H1 (cell line): ENCODE measurements around the gene ZFAND3. TPM values are rescaled to one million over a fixed set of nuclear protein-coding genes. Genes with fewer than 3 reads are reported as not detected.

Experiments
- CTCF ChIA-PET: fragments of 300-600 bp; sonication (Branson Sonifier 250); formaldehyde crosslinking; loops from one replicate; lab custom pipeline; 2021; ENCODE audit not compliant: partially characterized antibody; lab: Charles Lee
- POLR2A ChIA-PET: fragments of 300-600 bp; sonication (Branson Sonifier 250); formaldehyde crosslinking; loops from one replicate; lab custom pipeline; 2021; ENCODE audit warnings: inconsistent platforms; ENCODE audit not compliant: partially characterized antibody; lab: Charles Lee
- DNase-seq, 2 experiments: peaks; one replicate each; pipeline versions ENCODE4 v3.0.0 to v3.0.0-alpha.2; 2010 to 2022; ENCODE audit warnings: low spot score in 2 of 2, low read depth in 1 of 2, mixed read lengths in 1 of 2
- FAIRE-seq: peaks from 2 replicates; lab custom pipeline; 2011; peaks lifted over from hg19 to GRCh38; lab: Jason Lieb, UNC
- H2AFZ ChIP-seq: 2 replicates; pipeline ENCODE4 v1.8.1; 2012; ENCODE audit warnings: low read length, inconsistent platforms
- H2AK5ac ChIP-seq: 2 replicates; pipeline ENCODE4 v1.6.1; 2013; ENCODE audit warnings: low read depth, low read length
- H2BK120ac ChIP-seq: replicated peaks from 2 replicates; pipeline ENCODE3; 2013; ENCODE audit warnings: low read depth, low read length, inconsistent platforms
- H2BK12ac ChIP-seq: 2 replicates; pipeline ENCODE4 v1.6.1; 2013; ENCODE audit warnings: low read depth, low read length
- H2BK15ac ChIP-seq: 2 replicates; pipeline ENCODE4 v1.6.1; 2013; ENCODE audit warnings: low read length
- H2BK20ac ChIP-seq: 2 replicates; pipeline ENCODE4 v1.6.1; 2013; ENCODE audit warnings: low read length
- H2BK5ac ChIP-seq: 2 replicates; pipeline ENCODE4 v1.6.1; 2013; ENCODE audit warnings: low read depth, low read length
- H3K14ac ChIP-seq: 2 replicates; pipeline ENCODE4 v1.6.1; 2013; ENCODE audit warnings: inconsistent platforms; ENCODE audit not compliant: insufficient read length
- H3K18ac ChIP-seq: 2 replicates; pipeline ENCODE4 v1.6.1; 2013; ENCODE audit warnings: low read length; ENCODE audit errors: extremely low read depth
- H3K23ac ChIP-seq: 2 replicates; pipeline ENCODE4 v1.6.1; 2013; ENCODE audit warnings: inconsistent platforms; ENCODE audit not compliant: insufficient read length
- H3K23me2 ChIP-seq: 2 replicates; pipeline ENCODE4 v1.6.1; 2013; ENCODE audit warnings: low read depth, low read length
- H3K27ac ChIP-seq: 2 replicates; pipeline ENCODE4 v1.6.1; 2011; ENCODE audit warnings: low read depth, low read length, inconsistent platforms
- H3K27me3 ChIP-seq, 4 experiments: replicated peaks in 1 of 4; 1 replicate in 1 of 4; 2 replicates in 3 of 4; pipeline versions ENCODE4 v1.6.1 to v1.8.1; 2011 to 2013; ENCODE audit warnings: low read length in 3 of 4, mild to moderate bottlenecking in 3 of 4, inconsistent platforms in 2 of 4, mixed read lengths in 2 of 4, moderate library complexity in 1 of 4; ENCODE audit not compliant: control insufficient read depth in 3 of 4, insufficient read depth in 3 of 4; ENCODE audit errors: extremely low read depth in 1 of 4
- H3K36me3 ChIP-seq, 4 experiments: 2 replicates each; pipeline versions ENCODE4 v1.6.1 to v1.8.1; 2011 to 2013; ENCODE audit warnings: mild to moderate bottlenecking in 4 of 4, low read length in 3 of 4, moderate library complexity in 2 of 4, control low read depth in 1 of 4, inconsistent platforms in 1 of 4; ENCODE audit not compliant: insufficient read depth in 4 of 4, control insufficient read depth in 2 of 4
- H3K4ac ChIP-seq: replicated peaks from 2 replicates; pipeline ENCODE3; 2013; ENCODE audit warnings: low read length, low read depth, mixed read lengths, inconsistent platforms; ENCODE audit not compliant: insufficient read length
- H3K4me1 ChIP-seq, 4 experiments: replicated peaks in 1 of 4; 1 replicate in 1 of 4; 2 replicates in 3 of 4; pipeline versions ENCODE4 v1.6.1 to v1.8.1; 2011 to 2013; ENCODE audit warnings: low read length in 3 of 4, inconsistent platforms in 2 of 4, mixed read lengths in 1 of 4; ENCODE audit not compliant: insufficient read depth in 4 of 4, control insufficient read depth in 3 of 4
- H3K4me2 ChIP-seq, 2 experiments: 2 replicates each; pipeline versions ENCODE4 v1.6.1 to v1.8.1; 2011 to 2013; ENCODE audit warnings: low read depth in 2 of 2, low read length in 2 of 2, control low read depth in 1 of 2, inconsistent platforms in 1 of 2, mild to moderate bottlenecking in 1 of 2; ENCODE audit not compliant: insufficient read depth in 1 of 2
- H3K4me3 ChIP-seq, 4 experiments: fragments of 200-600, 300-600 bp in 1 of 4; sonication (generic), shearing (Covaris generic), sonication (Bioruptor Twin) in 1 of 4; 2 replicates each; pipeline versions ENCODE4 v1.5.1 to v1.8.1; 2011 to 2016; ENCODE audit warnings: low read length in 4 of 4, low read depth in 3 of 4, control low read depth in 2 of 4, inconsistent platforms in 2 of 4, mild to moderate bottlenecking in 2 of 4, mixed read lengths in 1 of 4, moderate library complexity in 1 of 4; ENCODE audit not compliant: insufficient read depth in 2 of 4; ENCODE audit errors: extremely low read depth in 1 of 4
- H3K56ac ChIP-seq: replicated peaks from 2 replicates; pipeline ENCODE3; 2013; ENCODE audit warnings: low read depth, mild to moderate bottlenecking, mixed read lengths, low read length, inconsistent platforms; ENCODE audit not compliant: insufficient read length
- H3K79me1 ChIP-seq: 2 replicates; pipeline ENCODE4 v1.6.1; 2013; ENCODE audit warnings: low read depth, low read length, control low read depth
- H3K79me2 ChIP-seq, 2 experiments: 2 replicates each; pipeline versions ENCODE4 v1.6.1 to v1.8.1; 2012 to 2013; ENCODE audit warnings: low read length in 2 of 2, mild to moderate bottlenecking in 2 of 2, inconsistent platforms in 1 of 2; ENCODE audit not compliant: insufficient read depth in 2 of 2, control insufficient read depth in 1 of 2
- H3K9ac ChIP-seq, 4 experiments: replicated peaks in 1 of 4; 1 replicate in 1 of 4; 2 replicates in 3 of 4; pipeline versions ENCODE4 v1.6.1 to v1.8.1; 2011 to 2013; ENCODE audit warnings: low read depth in 3 of 4, low read length in 3 of 4, control low read depth in 2 of 4, mild to moderate bottlenecking in 2 of 4, moderate library complexity in 2 of 4, inconsistent platforms in 1 of 4; ENCODE audit errors: extremely low read depth in 1 of 4
- H3K9me3 ChIP-seq, 2 experiments: 2 replicates each; pipeline versions ENCODE4 v1.6.1 to v1.8.1; 2012 to 2013; ENCODE audit warnings: mild to moderate bottlenecking in 2 of 2, moderate library complexity in 2 of 2, control low read depth in 1 of 2, inconsistent platforms in 1 of 2, low read depth in 1 of 2, low read length in 1 of 2, mixed read lengths in 1 of 2; ENCODE audit not compliant: insufficient read depth in 2 of 2
- H4K20me1 ChIP-seq, 2 experiments: replicated peaks in 1 of 2; 2 replicates each; pipeline versions ENCODE3 to v1.8.1; 2011 to 2013; ENCODE audit warnings: inconsistent platforms in 2 of 2, low read length in 2 of 2, mild to moderate bottlenecking in 1 of 2; ENCODE audit not compliant: insufficient read depth in 2 of 2, control insufficient read depth in 1 of 2
- H4K5ac ChIP-seq: 2 replicates; pipeline ENCODE4 v1.6.1; 2013; ENCODE audit warnings: low read length, low read depth, mixed read lengths, inconsistent platforms; ENCODE audit not compliant: insufficient read length
- H4K8ac ChIP-seq: 2 replicates; pipeline ENCODE4 v1.8.0; 2013; ENCODE audit warnings: mild to moderate bottlenecking, moderate library complexity, low read length, inconsistent platforms; ENCODE audit not compliant: insufficient read depth; ENCODE audit errors: extremely low read depth
- H4K91ac ChIP-seq: replicated peaks from 2 replicates; pipeline ENCODE3; 2013; ENCODE audit warnings: low read length, mixed read lengths, inconsistent platforms; ENCODE audit not compliant: insufficient read length
- BCL11A ChIP-seq, 2 experiments: IDR thresholded peaks; one replicate each; pipeline ENCODE4 v1.6.1; 2011; ENCODE audit warnings: low read depth in 2 of 2, low read length in 2 of 2, mild to moderate bottlenecking in 2 of 2
- KDM1A ChIP-seq: fragments of 200-600, 300-600 bp; sonication (generic); IDR thresholded peaks from 2 replicates; pipeline ENCODE4 v1.7.1; 2016; ENCODE audit warnings: mild to moderate bottlenecking, low read length, borderline replicate concordance
- SIN3A ChIP-seq, 2 experiments: IDR thresholded peaks in 1 of 2; conservative IDR thresholded peaks in 1 of 2; 2 replicates each; pipeline ENCODE4 v1.6.1; 2011 to 2012; ENCODE audit warnings: low read length in 2 of 2, improper control_type of control experiment in 1 of 2, low read depth in 1 of 2, mild to moderate bottlenecking in 1 of 2
- WGBS, 2 experiments: shearing (Covaris generic) in 1 of 2; methylation state at CpG; one replicate each; pipeline versions ENCODE4 v1.1.6 to v1.1.7; 2013 to 2015; ENCODE audit warnings: low lambda C conversion rate in 2 of 2, mixed read lengths in 2 of 2, inconsistent platforms in 1 of 2, low coverage in 1 of 2, missing lambda C conversion rate in 1 of 2; ENCODE audit not compliant: insufficient replicate concordance in 2 of 2, insufficient coverage in 1 of 2, insufficient read length in 1 of 2; ENCODE audit errors: extremely low coverage in 1 of 2, missing lambda C conversion rate in 1 of 2; 5-methylcytosine and 5-hydroxymethylcytosine counted together
- polyA plus RNA-seq, 7 experiments: library from polyadenylated mRNA; depleted of rRNA in 3 of 7; stranded (reverse) in 5 of 7; unstranded in 2 of 7; fragments of >200 nt in 5 of 7; fragments of 200-250 nt in 2 of 7; gene quantifications; 1 replicate in 5 of 7; 2 replicates in 1 of 7; 4 replicates in 1 of 7; pipeline versions ENCODE4 v1.2.1 to v1.2.3, GENCODE V29; 2011 to 2013; ENCODE audit warnings: missing spikeins in 2 of 7, mixed read lengths in 2 of 7
- total RNA-seq: library from RNA; stranded (reverse); fragmentation: NEBNext Ultra II Directional; extraction: Animal tissue kit (Norgen Biotek cat#: 25700); gene quantifications from 2 replicates; pipeline ENCODE4 v1.2.1, GENCODE V29; 2021

ZFAND3 gene
- total and polyA plus RNA-seq, 2 of the 8 experiments (the other 6 are each of a cell fraction or from before 2014, with no cell fraction given) = 13.0 to 51.3 TPM

- H2BK120ac ChIP-seq = no peak overlapping the region
- DNase-seq = no peak
- no peak overlapping the region for H4K91ac ChIP-seq
- 76% methylated on average over 2 of the region's 2 CpGs; no CpG with 5 or more reads in 1 of the 2 experiments for WGBS, 2 experiments
- H3K27me3 ChIP-seq = peaks cover 0 to 18% (median 13%) of the 10 kb centered on the region in 4 experiments; a peak in 5 of 7 replicates
- CTCF ChIA-PET = interaction anchor here (0.6 to 1.3 kb wide), 6 partner anchors 13 to 225 kb away, joined by 3 to 4 read pairs (median 3); no protein-coding TSS in a partner anchor
- H3K18ac ChIP-seq = no peak overlapping the region
- H3K4me2 ChIP-seq = no peak overlapping the region
- H2AK5ac ChIP-seq = no peak overlapping the region
- H2BK5ac ChIP-seq = no peak overlapping the region
- H4K8ac ChIP-seq = no peak overlapping the region
- H3K4me1 ChIP-seq = peaks cover 5 to 28% (median 16%) of the 10 kb centered on the region in 4 experiments
- no peaks in the 10 kb centered on the region for H3K36me3 ChIP-seq
- H2BK12ac ChIP-seq = no peak overlapping the region
- no peak overlapping the region for H3K27ac ChIP-seq
- H4K20me1 ChIP-seq = no peaks in the 10 kb centered on the region
- FAIRE-seq = no peak
- no peak overlapping the region for H4K5ac ChIP-seq
- no peak overlapping the region; the same call in 1 of the 2 replicates for H2BK15ac ChIP-seq
- H3K23me2 ChIP-seq = peaks cover 12% of the 10 kb centered on the region
- no peak overlapping the region for H3K14ac ChIP-seq
- no peak overlapping the region for H2AFZ ChIP-seq
- no peak overlapping the region for H2BK20ac ChIP-seq
- no peaks in the 10 kb centered on the region for H3K79me1 ChIP-seq
- H3K4ac ChIP-seq = no peak overlapping the region
- TF ChIP-seq BCL11A (IDR thresholded peaks at IDR 0.05; ENCODE audit: low read depth in 2 of 2, low read length in 2 of 2) (no peak), KDM1A (0 out of 2 replicates have a peak, but pooled peaks have one; percentile 41), SIN3A (conservative IDR thresholded peaks at IDR 0.05 in 1 of 2, IDR thresholded peaks at IDR 0.05 in 1 of 2; ENCODE audit: low read depth in 1 of 2, low read length in 2 of 2) (no peak)
- H3K9ac ChIP-seq = no peak overlapping the region
- POLR2A ChIA-PET = interaction anchor here (4.4 kb wide), 1 partner anchor 33 kb away, joined by 24 read pairs; the partner anchor contains the start of gene ZFAND3
- H3K9me3 ChIP-seq = no peaks in the 10 kb centered on the region
- no peaks in the 10 kb centered on the region for H3K79me2 ChIP-seq
- no peak overlapping the region for H3K56ac ChIP-seq
- H3K23ac ChIP-seq = no peak overlapping the region
- no peak overlapping the region for H3K4me3 ChIP-seq
Observed at GRCh38 chr6:37787216-37787615, 32.3 kb upstream of the ZFAND3 start.
